Measurements from ENCODE around the gene DENND4C.

Gene DENND4C

DNA sequence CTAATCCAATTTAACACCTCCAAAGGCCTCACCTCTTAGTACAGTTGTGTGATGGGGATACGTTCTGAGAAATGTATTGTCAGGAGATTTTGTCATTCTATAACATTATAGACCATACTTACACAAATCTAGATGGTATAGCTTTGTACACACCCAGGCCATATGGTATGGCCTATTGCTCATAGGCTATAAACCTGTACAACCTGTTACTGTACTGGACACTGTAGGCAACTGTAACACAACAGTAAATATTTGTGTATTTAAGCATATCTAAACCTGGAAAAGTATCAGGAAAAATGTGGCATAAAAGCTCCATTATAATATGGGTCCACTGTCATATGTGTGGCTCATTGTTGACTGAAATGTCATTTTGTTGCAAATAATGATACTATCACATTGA lies 190.4 kb downstream of the DENND4C start:
- TF ChIP-seq CTCF (IDR thresholded peaks at IDR 0.05; ENCODE audit: low read depth, low read length, missing control alignments), result no peak
- H3K36me3 ChIP-seq (replicated peaks), result no peaks in the 10 kb centered on the region
- no peaks in the 10 kb centered on the region for H3K27me3 ChIP-seq (replicated peaks)
- no peak overlapping the region for H3K27ac ChIP-seq
- DNase-seq, result no peak
- in situ Hi-C loops (cut with HindIII; ENCODE audit: low pct_ligation_motif_present, low sequenced_read_pairs), result no loop called here
- H3K4me3 ChIP-seq (ENCODE audit: low read depth, low read length), result no peak overlapping the region

Measured in brain microvascular endothelial cell (primary cell).